NCI-H526 (cell line): Measurements from ENCODE around the gene MAPK8IP3.

Source experiments
- DNase-seq, 2 experiments: peaks; one replicate each; lab custom pipeline; 2025; lab: John Stamatoyannopoulos, UW

MAPK8IP3 gene

GRCh38 chr16:1775006-1775845 is 69.2 kb downstream of the MAPK8IP3 start:
- no peak for DNase-seq

- no peak for DNase-seq
These were observed 70.1 kb downstream of the MAPK8IP3 start for GRCh38 chr16:1775846-1776671.

GRCh38 chr16:1776672-1776955 is 70.6 kb downstream of the MAPK8IP3 start:
- no peak for DNase-seq

- no peak for DNase-seq
These were observed 71.0 kb downstream of the MAPK8IP3 start for GRCh38 chr16:1776991-1777374.

GRCh38 chr16:1777375-1778199 is 71.6 kb downstream of the MAPK8IP3 start:
- DNase-seq, result no peak

- DNase-seq, result no peak
These were observed 72.5 kb downstream of the MAPK8IP3 start for GRCh38 chr16:1778200-1779179.

GRCh38 chr16:1779234-1779701 is 73.3 kb downstream of the MAPK8IP3 start:
- DNase-seq, result no peak

- no peak for DNase-seq
These were observed 74.0 kb downstream of the MAPK8IP3 start for GRCh38 chr16:1779741-1780676.

GRCh38 chr16:1780677-1781072 is 74.7 kb downstream of the MAPK8IP3 start:
- no peak for DNase-seq

- DNase-seq, result no peak
These were observed 75.3 kb downstream of the MAPK8IP3 start for GRCh38 chr16:1781254-1781653.

- DNase-seq, result no peak
These were observed 75.9 kb downstream of the MAPK8IP3 start for GRCh38 chr16:1781758-1782407.

GRCh38 chr16:1782408-1783264 is 76.6 kb downstream of the MAPK8IP3 start, which contains the start of the genes NUBP2 and SPSB3:
NUBP2 (plus strand) TSS chr16:1782960; CDS start chr16:1783021, 61 bp downstream.
SPSB3 (minus strand) TSS chr16:1782571; CDS start chr16:1781483, 1,088 bp downstream.
- DNase-seq, result peak; percentile 97 to 98

- DNase-seq, result no peak
These were observed 79.2 kb downstream of the MAPK8IP3 start for GRCh38 chr16:1784977-1785845.

GRCh38 chr16:1785846-1786170 is 79.8 kb downstream of the MAPK8IP3 start:
- DNase-seq, result no peak

- DNase-seq, result no peak
These were observed 80.5 kb downstream of the MAPK8IP3 start for GRCh38 chr16:1786242-1787055.

GRCh38 chr16:1787056-1787321 is 81.0 kb downstream of the MAPK8IP3 start:
- no peak for DNase-seq
